ENCODE measurements around the gene RANBP1. TPM values are rescaled to one million over a fixed set of nuclear protein-coding genes. Genes with fewer than 3 reads are reported as not detected.
"Not testable (repeated sequence)": the region's sequence is repeated elsewhere in the genome, so short reads cannot be mapped to it uniquely, and the experiment has no call there.

The RANBP1 gene
- total RNA-seq: 217 and 219 TPM in 2 replicates
- long read RNA-seq, transcript RANBP1-202 (6 exons, 1,132 nt): minor isoform, 18 of 51 reads
- long read RNA-seq, transcript RANBP1-201 (6 exons, 837 nt): major isoform, 29 of 51 reads
- long read RNA-seq, partial matches to known transcripts: 1 of 51 reads
- long read RNA-seq, other reads (novel, unspliced or antisense): 1 of 51 reads

DNA sequence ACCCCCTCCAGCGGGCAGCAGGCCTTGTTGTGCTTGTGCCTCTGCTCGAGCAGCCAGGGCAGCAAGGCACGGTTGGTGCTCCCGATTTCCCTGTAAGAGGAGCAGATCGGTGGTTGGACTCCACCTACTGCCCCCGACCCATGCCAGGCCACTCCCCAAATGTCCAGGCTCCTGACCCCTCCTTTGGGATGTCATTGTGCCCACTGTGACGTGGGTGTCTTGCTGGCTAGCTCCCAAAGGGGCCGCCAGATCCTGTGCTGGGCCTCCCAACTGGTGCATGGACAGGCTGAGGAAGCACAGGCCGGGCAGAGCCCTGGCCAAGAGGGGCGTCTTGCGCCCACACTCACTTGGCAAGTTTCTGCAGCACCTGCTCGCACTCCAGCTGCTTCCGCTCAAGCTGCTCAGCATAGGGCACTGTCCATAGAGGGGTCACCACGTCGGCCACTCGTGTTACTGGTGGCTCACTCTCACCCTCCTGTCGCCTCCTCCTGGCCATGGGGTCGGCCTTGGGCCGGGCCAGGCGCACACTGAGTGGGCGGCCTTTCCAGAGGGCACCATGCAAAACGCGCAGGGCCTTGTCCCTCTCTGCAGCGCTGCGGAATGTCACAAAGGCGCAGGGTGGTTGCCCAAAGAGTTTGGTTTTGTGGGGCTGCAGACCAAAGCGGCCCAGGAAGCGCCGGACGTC, at the start of gene RANBP1:
TSS of gene RANBP1 (plus strand) at position 414 of the 685 bp plus-strand sequence. CDS start at position 495, 81 bp downstream.
- H3K9me3 Mint-ChIP-seq (ENCODE audit: low read depth): no peaks in the 10 kb centered on the region
- H3K4me1 Mint-ChIP-seq (ENCODE audit: low read depth): peaks cover 12% of the 10 kb centered on the region
- DNase-seq (ENCODE audit: low spot score, unreplicated experiment): no peak
- H3K36me3 Mint-ChIP-seq (ENCODE audit: insufficient read depth): peaks cover 4% of the 10 kb centered on the region
- TF ChIP-seq, protein P1, sequence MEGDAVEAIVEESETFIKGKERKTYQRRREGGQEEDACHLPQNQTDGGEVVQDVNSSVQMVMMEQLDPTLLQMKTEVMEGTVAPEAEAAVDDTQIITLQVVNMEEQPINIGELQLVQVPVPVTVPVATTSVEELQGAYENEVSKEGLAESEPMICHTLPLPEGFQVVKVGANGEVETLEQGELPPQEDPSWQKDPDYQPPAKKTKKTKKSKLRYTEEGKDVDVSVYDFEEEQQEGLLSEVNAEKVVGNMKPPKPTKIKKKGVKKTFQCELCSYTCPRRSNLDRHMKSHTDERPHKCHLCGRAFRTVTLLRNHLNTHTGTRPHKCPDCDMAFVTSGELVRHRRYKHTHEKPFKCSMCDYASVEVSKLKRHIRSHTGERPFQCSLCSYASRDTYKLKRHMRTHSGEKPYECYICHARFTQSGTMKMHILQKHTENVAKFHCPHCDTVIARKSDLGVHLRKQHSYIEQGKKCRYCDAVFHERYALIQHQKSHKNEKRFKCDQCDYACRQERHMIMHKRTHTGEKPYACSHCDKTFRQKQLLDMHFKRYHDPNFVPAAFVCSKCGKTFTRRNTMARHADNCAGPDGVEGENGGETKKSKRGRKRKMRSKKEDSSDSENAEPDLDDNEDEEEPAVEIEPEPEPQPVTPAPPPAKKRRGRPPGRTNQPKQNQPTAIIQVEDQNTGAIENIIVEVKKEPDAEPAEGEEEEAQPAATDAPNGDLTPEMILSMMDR (IDR thresholded peaks at IDR 0.05; ENCODE audit: unreplicated experiment): no peak
- peak within 1 kb of the TSS; percentile 85 for H3K4me3 Mint-ChIP-seq (ENCODE audit: low read depth)
- H3K27me3 Mint-ChIP-seq: no peaks in the 10 kb centered on the region
- H3K27ac Mint-ChIP-seq: peak within 1 kb of the TSS; percentile 87

DNA sequence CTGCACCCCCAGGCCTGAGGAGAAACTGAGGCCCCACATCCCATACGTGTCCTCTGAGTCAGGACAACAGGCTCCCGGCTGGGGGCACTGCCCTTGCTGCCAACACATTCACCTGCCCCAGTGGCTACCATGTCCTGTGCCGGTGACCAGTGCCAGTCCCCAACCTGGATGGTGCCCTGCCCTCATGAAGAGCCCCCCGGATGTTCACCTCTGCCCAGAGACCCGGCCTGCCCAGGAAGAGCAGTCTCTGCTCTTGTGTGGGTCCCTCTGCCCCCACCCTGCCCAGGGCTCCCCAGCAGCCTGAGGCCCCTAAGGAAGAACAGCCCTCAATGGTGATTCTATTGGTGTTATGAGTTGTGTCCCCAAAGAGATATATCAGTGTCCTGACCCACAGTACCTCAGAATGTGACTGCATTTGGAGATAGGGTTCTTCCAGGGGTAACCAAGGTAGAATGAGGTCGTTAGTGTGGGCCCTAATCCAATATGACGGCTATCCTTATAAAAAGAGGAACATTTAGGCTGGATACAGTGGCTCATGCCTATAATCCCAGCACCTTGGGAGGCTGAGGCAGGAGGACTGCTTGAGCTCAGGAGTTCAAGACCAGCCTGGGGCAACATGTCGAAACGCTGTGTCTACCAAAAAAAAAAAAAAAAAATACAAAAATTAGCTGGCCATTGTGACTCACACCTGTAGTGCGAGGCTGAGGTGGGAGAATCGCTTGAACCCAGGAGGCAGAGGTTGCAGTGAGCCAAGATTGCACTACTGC, 49.1 kb upstream of the RANBP1 start:
- Mint-ChIP-seq H3K27me3 (peaks cover 6% of the 10 kb centered on the region), H3K9me3 (ENCODE audit: low read depth) (no peaks in the 10 kb centered on the region), H3K4me1 (ENCODE audit: low read depth) (no peaks in the 10 kb centered on the region), H3K36me3 (ENCODE audit: insufficient read depth) (no peaks in the 10 kb centered on the region), H3K4me3 (ENCODE audit: low read depth) (no peak overlapping the region), H3K27ac (peak overlapping the region; percentile 33)
- no peak for DNase-seq (ENCODE audit: low spot score, unreplicated experiment)
- TF ChIP-seq, protein P1 (IDR thresholded peaks at IDR 0.05; ENCODE audit: unreplicated experiment): no peak

DNA sequence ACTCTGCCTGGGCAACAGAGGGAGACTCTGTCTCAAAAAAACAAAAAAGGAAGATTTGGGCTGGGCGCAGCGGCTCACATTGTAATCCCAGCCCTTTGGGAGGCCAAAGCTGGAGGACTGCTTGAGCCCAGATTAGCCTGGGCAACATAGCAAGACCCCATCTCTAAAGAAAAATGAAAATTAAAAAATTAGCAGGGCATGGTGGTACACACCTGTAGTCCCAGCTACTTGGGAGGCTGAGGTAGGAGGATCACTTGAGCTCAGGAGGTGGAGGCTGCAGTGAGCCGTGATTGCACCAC, 48.6 kb upstream of the RANBP1 start:
- not testable (repeated sequence) for H3K4me1 Mint-ChIP-seq (ENCODE audit: low read depth); DNase-seq (ENCODE audit: low spot score, unreplicated experiment); H3K9me3 Mint-ChIP-seq (ENCODE audit: low read depth); H3K4me3 Mint-ChIP-seq (ENCODE audit: low read depth); H3K36me3 Mint-ChIP-seq (ENCODE audit: insufficient read depth); H3K27me3 Mint-ChIP-seq
- H3K27ac Mint-ChIP-seq: peak overlapping the region; percentile 33

DNA sequence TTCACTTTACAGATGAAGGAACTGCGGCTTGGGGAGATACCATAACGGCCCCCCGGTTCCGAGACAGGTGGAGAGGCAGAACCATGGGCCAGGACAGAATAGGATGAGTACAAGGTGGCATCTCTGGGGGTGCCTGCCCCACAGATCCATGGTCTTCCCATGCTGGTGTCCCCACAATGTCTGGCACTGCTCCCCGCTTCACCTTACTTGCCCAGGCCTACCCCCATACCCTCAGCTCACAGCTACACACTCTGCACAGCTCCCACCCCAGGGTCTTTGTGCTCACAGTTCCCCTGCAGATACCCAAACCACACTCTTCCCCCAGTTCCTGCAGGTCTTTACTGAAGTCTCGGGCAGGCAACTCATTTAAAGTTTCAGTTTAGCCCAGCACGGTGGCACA, 47.3 kb upstream of the RANBP1 start:
- Mint-ChIP-seq H3K9me3 (ENCODE audit: low read depth) (no peaks in the 10 kb centered on the region), H3K27ac (no peak overlapping the region), H3K4me3 (ENCODE audit: low read depth) (no peak overlapping the region), H3K4me1 (ENCODE audit: low read depth) (no peaks in the 10 kb centered on the region), H3K27me3 (peaks cover 6% of the 10 kb centered on the region), H3K36me3 (ENCODE audit: insufficient read depth) (no peaks in the 10 kb centered on the region)
- TF ChIP-seq, protein P1 (IDR thresholded peaks at IDR 0.05; ENCODE audit: unreplicated experiment): no peak
- DNase-seq (ENCODE audit: low spot score, unreplicated experiment): no peak

DNA sequence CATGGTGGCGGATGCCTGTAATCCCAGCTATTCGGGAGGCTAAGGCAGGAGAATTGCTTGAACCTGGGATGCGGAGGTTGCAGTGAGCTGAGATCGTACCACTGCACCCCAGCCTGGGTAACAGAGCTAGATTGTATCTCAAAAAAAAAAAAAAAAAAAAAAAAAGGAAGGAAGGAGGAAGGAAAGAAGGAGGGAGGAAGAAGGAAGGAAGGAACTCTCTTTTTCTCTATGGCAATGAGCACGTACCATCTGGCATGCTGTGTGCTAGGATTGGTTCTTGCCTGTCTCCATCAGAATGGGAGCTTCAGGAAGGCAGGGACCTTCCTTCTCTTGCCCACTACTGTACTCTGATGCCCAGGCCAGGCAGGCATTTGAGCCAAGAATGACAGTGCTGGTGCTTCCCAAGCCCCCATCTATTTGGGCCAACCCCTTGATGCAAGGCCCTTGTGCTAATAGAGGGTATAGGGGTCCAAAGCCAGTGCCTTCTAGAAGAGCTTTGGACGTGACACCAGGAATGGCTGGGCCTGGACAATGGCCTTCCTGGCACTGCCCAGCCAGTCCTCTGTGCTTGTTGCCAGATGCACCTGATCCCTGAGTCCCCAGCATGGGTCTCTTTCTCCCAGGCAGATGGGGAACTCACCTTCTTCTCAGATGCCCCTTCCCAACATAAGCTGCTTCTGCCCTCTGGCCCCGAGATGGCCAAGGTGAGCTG, 46.4 kb upstream of the RANBP1 start:
- Mint-ChIP-seq H3K9me3 (ENCODE audit: low read depth) (no peaks in the 10 kb centered on the region), H3K36me3 (ENCODE audit: insufficient read depth) (no peaks in the 10 kb centered on the region), H3K4me3 (ENCODE audit: low read depth) (no peak overlapping the region), H3K27ac (no peak overlapping the region), H3K4me1 (ENCODE audit: low read depth) (no peaks in the 10 kb centered on the region), H3K27me3 (peaks cover 6% of the 10 kb centered on the region)
- TF ChIP-seq, protein P1 (IDR thresholded peaks at IDR 0.05; ENCODE audit: unreplicated experiment): no peak
- DNase-seq (ENCODE audit: low spot score, unreplicated experiment): no peak
